22Rv1 (cell line): ENCODE results near the gene PTPRJ.
"Not testable (repeated sequence)": the region's sequence is repeated elsewhere in the genome, so short reads cannot be mapped to it uniquely, and the experiment has no call there.

ENCODE experiments used
- H3K27ac ChIP-seq: fragments of 450-650 bp; 2 replicates; pipeline ENCODE4 v1.5.1; 2017
- ZFX ChIP-seq: fragments of 450-650 bp; IDR thresholded peaks from 2 replicates; pipeline ENCODE4 v1.6.1; 2017; ENCODE audit warnings: antibody characterized with exemption, borderline replicate concordance
- TF ChIP-seq, protein P1 (sequence below): fragments of 450-650 bp; IDR thresholded peaks from 2 replicates; pipeline ENCODE4 v1.5.1; 2017; ENCODE audit warnings: mild to moderate bottlenecking

The PTPRJ gene

GRCh38 chr11:47980088-47980906 is at the start of gene PTPRJ:
Gene PTPRJ (plus strand): TSS chr11:47980559. CDS start chr11:47980913, 354 bp downstream.
- peak within 1 kb of the TSS; percentile 59 for H3K27ac ChIP-seq
- TF ChIP-seq, protein P1, sequence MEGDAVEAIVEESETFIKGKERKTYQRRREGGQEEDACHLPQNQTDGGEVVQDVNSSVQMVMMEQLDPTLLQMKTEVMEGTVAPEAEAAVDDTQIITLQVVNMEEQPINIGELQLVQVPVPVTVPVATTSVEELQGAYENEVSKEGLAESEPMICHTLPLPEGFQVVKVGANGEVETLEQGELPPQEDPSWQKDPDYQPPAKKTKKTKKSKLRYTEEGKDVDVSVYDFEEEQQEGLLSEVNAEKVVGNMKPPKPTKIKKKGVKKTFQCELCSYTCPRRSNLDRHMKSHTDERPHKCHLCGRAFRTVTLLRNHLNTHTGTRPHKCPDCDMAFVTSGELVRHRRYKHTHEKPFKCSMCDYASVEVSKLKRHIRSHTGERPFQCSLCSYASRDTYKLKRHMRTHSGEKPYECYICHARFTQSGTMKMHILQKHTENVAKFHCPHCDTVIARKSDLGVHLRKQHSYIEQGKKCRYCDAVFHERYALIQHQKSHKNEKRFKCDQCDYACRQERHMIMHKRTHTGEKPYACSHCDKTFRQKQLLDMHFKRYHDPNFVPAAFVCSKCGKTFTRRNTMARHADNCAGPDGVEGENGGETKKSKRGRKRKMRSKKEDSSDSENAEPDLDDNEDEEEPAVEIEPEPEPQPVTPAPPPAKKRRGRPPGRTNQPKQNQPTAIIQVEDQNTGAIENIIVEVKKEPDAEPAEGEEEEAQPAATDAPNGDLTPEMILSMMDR: no peak
- TF ChIP-seq ZFX: no peak

GRCh38 chr11:47932544-47932943 is 47.8 kb upstream of the PTPRJ start:
- H3K27ac ChIP-seq: no peak overlapping the region
- no peak for TF ChIP-seq ZFX
- TF ChIP-seq, protein P1: no peak

GRCh38 chr11:47933797-47934196 is 46.6 kb upstream of the PTPRJ start:
- H3K27ac ChIP-seq: not testable (repeated sequence)

GRCh38 chr11:47938791-47939560 is 41.4 kb upstream of the PTPRJ start:
- H3K27ac ChIP-seq: no peak overlapping the region
- TF ChIP-seq, protein P1: no peak
- no peak for TF ChIP-seq ZFX

DNA sequence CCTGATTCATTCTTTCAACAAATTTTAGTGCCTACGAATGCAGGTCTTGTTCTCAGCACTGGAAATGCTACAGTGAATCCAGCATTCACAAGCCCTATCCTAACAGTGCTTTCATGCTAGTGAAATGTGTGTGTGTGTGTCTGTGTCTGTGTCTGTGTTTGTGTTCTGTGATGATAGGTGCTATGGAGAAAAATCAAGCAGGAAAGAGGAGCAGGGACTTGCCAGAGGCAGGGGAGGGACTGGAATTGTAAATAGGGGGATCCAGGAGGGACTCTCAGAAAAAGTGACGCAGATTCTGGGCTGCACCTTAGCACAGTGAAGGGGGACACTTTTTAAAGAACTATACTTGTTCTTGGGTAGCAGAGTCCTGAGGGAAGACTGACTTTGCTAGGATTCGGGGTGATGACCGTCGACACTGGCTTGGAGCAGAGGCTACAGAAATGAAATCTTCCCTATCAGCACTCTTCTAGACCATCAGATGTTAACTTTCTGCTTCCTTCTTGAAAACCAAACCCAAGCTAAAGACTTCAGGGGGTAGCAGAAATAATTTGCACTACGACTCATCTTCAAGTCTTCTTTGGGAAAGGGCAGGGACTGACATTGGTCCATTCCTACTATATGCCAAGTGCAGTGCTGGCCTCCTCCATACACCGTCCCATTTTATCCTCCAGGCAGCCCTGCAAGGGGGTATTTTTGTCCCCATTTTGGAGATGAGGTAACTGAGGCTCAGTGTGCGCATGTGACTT is 39.3 kb upstream of the PTPRJ start:
- no peak for TF ChIP-seq ZFX
- TF ChIP-seq, protein P1: no peak
- H3K27ac ChIP-seq: no peak overlapping the region

DNA sequence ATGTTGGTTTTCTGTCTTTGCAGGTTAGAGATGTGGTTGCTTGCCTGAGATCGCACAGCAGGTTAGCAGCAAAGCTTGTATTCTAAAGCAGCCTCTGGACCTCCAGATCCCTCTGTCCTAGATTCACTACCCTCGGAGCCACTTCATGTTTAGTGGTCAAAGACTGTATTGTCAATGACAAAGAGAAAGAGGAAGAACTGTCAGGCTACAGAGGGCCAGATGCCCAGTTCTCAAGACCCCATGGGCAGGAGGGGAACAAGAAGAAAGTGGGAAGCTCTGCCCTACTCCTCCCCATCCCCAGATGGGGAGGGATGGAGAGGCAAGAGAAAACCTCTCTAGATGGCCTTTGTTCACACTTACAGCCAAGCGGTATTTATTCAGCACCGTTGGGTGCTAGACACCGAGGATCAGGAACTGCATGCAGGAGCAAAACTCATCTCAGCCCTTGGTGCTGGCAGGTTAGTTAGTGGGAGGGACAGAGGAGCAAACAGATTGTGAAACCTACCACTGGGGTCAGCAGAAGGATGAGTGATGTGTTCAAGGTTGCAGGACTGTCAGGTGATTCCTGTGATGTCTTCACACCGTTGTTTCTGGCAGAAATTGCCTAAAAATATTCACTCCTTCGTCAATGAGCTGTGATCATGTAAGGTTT is 38.3 kb upstream of the PTPRJ start:
- no peak overlapping the region for H3K27ac ChIP-seq

More for the DNA sequence above, 38.3 kb upstream of the PTPRJ start:
- TF ChIP-seq, protein P1: no peak
- TF ChIP-seq ZFX: no peak
